DND-41 (cell line): ENCODE data around the gene CLDN6.

Source experiments
- ATAC-seq: fragments of 200-7000 bp; cut with Tn5 transposase; 3 replicates; pipeline ENCODE4 v1.9.1; 2021; ENCODE audit warnings: low read depth; ENCODE audit not compliant: insufficient read depth
- DNase-seq: peaks from one replicate; pipeline ENCODE4 v3.0.0-alpha.2; 2020
- H2AFZ ChIP-seq: 2 replicates; pipeline ENCODE4 v1.6.0; 2012; ENCODE audit warnings: low read depth, low read length
- H3K27ac ChIP-seq: 2 replicates; pipeline ENCODE4 v1.5.1; 2012; ENCODE audit warnings: low read length, inconsistent platforms
- H3K27me3 ChIP-seq: fragments of 200-600 bp; sonication (generic); 2 replicates; pipeline ENCODE4 v1.6.0; 2012; ENCODE audit warnings: low read length, mild to moderate bottlenecking, inconsistent platforms; ENCODE audit not compliant: insufficient read depth, poor library complexity
- H3K36me3 ChIP-seq: 2 replicates; pipeline ENCODE4 v1.5.1; 2012; ENCODE audit warnings: low read length, inconsistent platforms; ENCODE audit not compliant: insufficient read depth
- H3K4me1 ChIP-seq: 2 replicates; pipeline ENCODE4 v1.5.1; 2012; ENCODE audit warnings: mild to moderate bottlenecking, low read length; ENCODE audit not compliant: insufficient read depth
- H3K4me2 ChIP-seq: 2 replicates; pipeline ENCODE4 v1.6.0; 2012; ENCODE audit warnings: mild to moderate bottlenecking, moderate library complexity, low read length, inconsistent platforms; ENCODE audit not compliant: insufficient read depth
- H3K4me3 ChIP-seq, 2 experiments: fragments of 200-600 bp in 1 of 2; shearing (Covaris generic) in 1 of 2; 2 replicates each; pipeline ENCODE4 v1.5.1; 2012 to 2016; ENCODE audit warnings: inconsistent platforms in 2 of 2, low read length in 2 of 2, mild to moderate bottlenecking in 2 of 2, low read depth in 1 of 2, moderate library complexity in 1 of 2
- H3K79me2 ChIP-seq: 2 replicates; pipeline ENCODE4 v1.6.0; 2012; ENCODE audit warnings: low read length, inconsistent platforms; ENCODE audit not compliant: insufficient read depth
- H3K9ac ChIP-seq: 2 replicates; pipeline ENCODE4 v1.6.0; 2012; ENCODE audit warnings: low read depth, mild to moderate bottlenecking, inconsistent platforms, low read length, moderate library complexity
- H3K9me3 ChIP-seq: 2 replicates; pipeline ENCODE4 v1.5.1; 2012; ENCODE audit warnings: low read length, moderate library complexity, mild to moderate bottlenecking, inconsistent platforms; ENCODE audit not compliant: insufficient read depth, severe bottlenecking
- H4K20me1 ChIP-seq: 2 replicates; pipeline ENCODE4 v1.6.0; 2012; ENCODE audit warnings: low read length; ENCODE audit not compliant: insufficient read depth
- EZH2 ChIP-seq: IDR thresholded peaks from 3 replicates; pipeline ENCODE4 v1.6.1; 2012; ENCODE audit warnings: borderline replicate concordance, low read depth, mild to moderate bottlenecking, moderate library complexity, low read length, inconsistent platforms; ENCODE audit not compliant: severe bottlenecking
- TF ChIP-seq, protein P1 (sequence below): IDR thresholded peaks from 2 replicates; pipeline ENCODE4 v1.5.1; 2012; ENCODE audit warnings: borderline replicate concordance, low read length, moderate library complexity, mild to moderate bottlenecking; ENCODE audit not compliant: poor library complexity, severe bottlenecking; ENCODE audit errors: extremely low read depth

CLDN6 gene

GRCh38 chr16:2976201-2976600 lies 41.8 kb downstream of the CLDN6 start:
- Histone ChIP-seq H3K79me2 (peaks cover 82% of the 10 kb centered on the region), H4K20me1 (peaks cover 74% of the 10 kb centered on the region)

DNA sequence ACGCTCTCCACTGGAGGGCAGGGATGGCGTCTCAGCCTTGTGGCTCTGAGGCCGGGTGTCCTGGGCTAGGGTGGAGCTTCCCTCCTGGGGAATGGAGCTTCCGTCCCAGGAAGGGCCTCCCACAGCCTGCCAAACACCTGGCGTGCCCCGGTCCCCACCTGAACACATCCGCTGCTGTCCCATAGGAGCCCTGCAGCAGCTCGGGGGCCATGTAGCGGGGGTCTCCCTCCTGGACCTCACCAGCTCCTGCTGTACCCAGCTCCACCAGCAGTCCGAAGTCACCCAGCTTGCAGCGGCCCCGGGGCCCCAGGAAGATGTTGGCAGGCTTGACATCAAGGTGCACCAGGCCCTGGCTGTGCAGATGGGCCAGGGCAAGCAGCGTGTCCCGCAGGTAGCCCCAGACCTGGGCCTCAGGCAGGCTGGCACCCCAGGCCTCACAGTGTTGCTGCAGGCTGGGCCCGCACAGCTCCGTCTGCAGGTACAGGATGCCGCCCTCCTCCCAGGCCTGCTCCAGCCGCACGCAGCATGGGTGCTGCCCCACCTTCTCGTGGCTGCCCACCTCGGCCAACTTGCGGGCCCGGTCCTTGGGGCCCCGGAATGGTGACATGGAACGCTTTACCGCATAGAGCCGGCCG lies 42.7 kb downstream of the CLDN6 start:
- no peak overlapping the region for H2AFZ ChIP-seq
- peaks cover 74% of the 10 kb centered on the region for H3K4me1 ChIP-seq
- no peak overlapping the region for H3K4me3 ChIP-seq
- no peak overlapping the region for H3K9ac ChIP-seq
- peaks cover 83% of the 10 kb centered on the region for H3K79me2 ChIP-seq
- peaks cover 92% of the 10 kb centered on the region for H3K36me3 ChIP-seq
- H3K27ac ChIP-seq = no peak overlapping the region
- H4K20me1 ChIP-seq = peaks cover 83% of the 10 kb centered on the region
- H3K9me3 ChIP-seq = no peaks in the 10 kb centered on the region
- DNase-seq = no peak
- peak overlapping the region; percentile 10; the same call in 1 of the 2 replicates for H3K4me2 ChIP-seq
- no peaks in the 10 kb centered on the region for H3K27me3 ChIP-seq
- TF ChIP-seq EZH2 = no peak
- TF ChIP-seq, protein P1, sequence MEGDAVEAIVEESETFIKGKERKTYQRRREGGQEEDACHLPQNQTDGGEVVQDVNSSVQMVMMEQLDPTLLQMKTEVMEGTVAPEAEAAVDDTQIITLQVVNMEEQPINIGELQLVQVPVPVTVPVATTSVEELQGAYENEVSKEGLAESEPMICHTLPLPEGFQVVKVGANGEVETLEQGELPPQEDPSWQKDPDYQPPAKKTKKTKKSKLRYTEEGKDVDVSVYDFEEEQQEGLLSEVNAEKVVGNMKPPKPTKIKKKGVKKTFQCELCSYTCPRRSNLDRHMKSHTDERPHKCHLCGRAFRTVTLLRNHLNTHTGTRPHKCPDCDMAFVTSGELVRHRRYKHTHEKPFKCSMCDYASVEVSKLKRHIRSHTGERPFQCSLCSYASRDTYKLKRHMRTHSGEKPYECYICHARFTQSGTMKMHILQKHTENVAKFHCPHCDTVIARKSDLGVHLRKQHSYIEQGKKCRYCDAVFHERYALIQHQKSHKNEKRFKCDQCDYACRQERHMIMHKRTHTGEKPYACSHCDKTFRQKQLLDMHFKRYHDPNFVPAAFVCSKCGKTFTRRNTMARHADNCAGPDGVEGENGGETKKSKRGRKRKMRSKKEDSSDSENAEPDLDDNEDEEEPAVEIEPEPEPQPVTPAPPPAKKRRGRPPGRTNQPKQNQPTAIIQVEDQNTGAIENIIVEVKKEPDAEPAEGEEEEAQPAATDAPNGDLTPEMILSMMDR = no peak
- ATAC-seq = no peak

More at GRCh38 chr16:2976201-2976600, 41.8 kb downstream of the CLDN6 start:
- no peak overlapping the region for H3K4me3 ChIP-seq
- ATAC-seq (no peak), DNase-seq (no peak)
- no peak overlapping the region for H3K27ac ChIP-seq
- H3K4me2 ChIP-seq = 0 out of 2 replicates have a peak overlapping the region, but pooled peaks have one; percentile 44
- no peaks in the 10 kb centered on the region for H3K27me3 ChIP-seq
- no peak overlapping the region for H2AFZ ChIP-seq
- TF ChIP-seq EZH2 = no peak
- TF ChIP-seq, protein P1 = no peak
- no peaks in the 10 kb centered on the region for H3K9me3 ChIP-seq
- peaks cover 70% of the 10 kb centered on the region for H3K4me1 ChIP-seq
- 0 out of 2 replicates have a peak overlapping the region, but pooled peaks have one; percentile 9 for H3K9ac ChIP-seq
- H3K36me3 ChIP-seq = peaks cover 83% of the 10 kb centered on the region

DNA sequence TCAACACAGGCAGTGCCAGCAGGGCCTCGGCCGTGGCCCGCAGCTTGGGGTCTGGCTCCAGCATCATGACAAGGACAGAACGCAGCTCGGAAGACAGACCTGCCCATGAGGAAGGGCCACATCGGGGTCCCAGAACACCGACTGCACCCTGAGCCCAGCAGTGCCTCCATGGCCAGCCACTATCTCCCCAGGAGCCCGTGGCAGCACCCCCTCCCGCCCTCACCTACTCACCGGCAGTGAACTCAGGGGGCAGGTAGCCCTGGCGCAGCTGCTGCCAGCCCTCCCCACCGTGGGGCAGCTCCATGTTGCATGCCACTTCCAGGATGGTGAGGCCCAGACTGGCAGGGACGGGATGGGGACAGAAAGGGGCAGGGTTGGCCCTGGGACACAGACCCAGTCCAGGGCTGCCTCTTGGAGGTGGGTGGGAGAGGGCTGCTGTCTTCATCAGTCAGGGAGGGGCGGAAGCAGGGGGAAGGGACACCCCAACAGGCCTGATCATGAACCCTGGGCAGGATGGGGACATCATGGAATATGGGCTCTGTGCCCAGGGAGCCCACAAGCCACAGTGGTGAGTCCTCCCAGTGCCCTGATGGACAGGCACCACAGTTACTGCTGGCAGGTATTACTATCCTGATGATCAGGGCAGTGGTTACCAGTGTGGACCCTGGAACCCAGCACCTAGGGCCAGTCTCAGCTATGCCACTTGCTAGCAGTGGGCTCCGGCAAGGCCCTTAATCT lies 43.5 kb downstream of the CLDN6 start:
- H3K4me2 ChIP-seq = peak overlapping the region; percentile 16; the same call in 1 of the 2 replicates
- H3K9ac ChIP-seq = no peak overlapping the region
- peaks cover 83% of the 10 kb centered on the region for H3K79me2 ChIP-seq
- DNase-seq (no peak), ATAC-seq (no peak)
- H3K4me1 ChIP-seq = peaks cover 75% of the 10 kb centered on the region
- peaks cover 83% of the 10 kb centered on the region for H4K20me1 ChIP-seq
- H3K4me3 ChIP-seq = no peak overlapping the region
- peaks cover 87% of the 10 kb centered on the region for H3K36me3 ChIP-seq
- no peak overlapping the region for H2AFZ ChIP-seq
- no peaks in the 10 kb centered on the region for H3K9me3 ChIP-seq
- no peak overlapping the region for H3K27ac ChIP-seq
- TF ChIP-seq, protein P1 = no peak
- TF ChIP-seq EZH2 = no peak
- H3K27me3 ChIP-seq = no peaks in the 10 kb centered on the region
